ENCODE data around the gene ICE1. TPM values are rescaled to one million over a fixed set of nuclear protein-coding genes. Genes with fewer than 3 reads are reported as not detected.

ICE1 gene
- total and polyA plus RNA-seq, 9 of the 15 experiments (the other 6 are each of a cell fraction or from before 2014, with no cell fraction given), result 4.9 to 47.4 (median 28.2) TPM

GRCh38 chr5:5454391-5454790, 31.9 kb downstream of the ICE1 start (continued):
- TF ChIP-seq ZNF232 (CRISPR knock-in tag; IDR thresholded peaks at IDR 0.05) (no peak), ZNF165 (CRISPR knock-in tag; IDR thresholded peaks at IDR 0.05; ENCODE audit: borderline replicate concordance) (no peak), ZNF280A (IDR thresholded peaks at IDR 0.05; ENCODE audit: low read depth, partially characterized antibody) (no peak), SLC30A9 (CRISPR knock-in tag; IDR thresholded peaks at IDR 0.05) (no peak), NFIC (IDR thresholded peaks at IDR 0.05) (no peak), STAT6 (CRISPR knock-in tag; IDR thresholded peaks at IDR 0.05) (no peak), POLR3G (IDR thresholded peaks at IDR 0.05; ENCODE audit: extremely low read depth, insufficient read length, insufficient replicate concordance) (no peak)

GRCh38 chr5:5456858-5457257, 34.4 kb downstream of the ICE1 start:
- Histone ChIP-seq H4K20me1 (replicated peaks; ENCODE audit: control insufficient read depth, insufficient read depth, low read length) (no peaks in the 10 kb centered on the region), H3K9ac (ENCODE audit: insufficient read depth in 1 of 2, low read depth in 2 of 2, low read length in 2 of 2) (no peak overlapping the region), H3K4me3 (no peak overlapping the region), H3K79me2 (ENCODE audit: control insufficient read depth, insufficient read depth, low read length) (no peaks in the 10 kb centered on the region), H3K4me2 (ENCODE audit: insufficient read depth, low read length) (no peak overlapping the region), H3K36me3 (ENCODE audit: control insufficient read depth, insufficient read depth, low read length) (peaks cover 84% of the 10 kb centered on the region), H3K27me3 (ENCODE audit: control insufficient read depth in 2 of 2, insufficient read depth in 2 of 2, low read length in 2 of 2) (no peaks in the 10 kb centered on the region), H3K27ac (ENCODE audit: extremely low read depth, low read depth, low read length) (no peak overlapping the region), H3K4me1 (replicated peaks in 1 of 2; ENCODE audit: control insufficient read depth in 2 of 2, insufficient read depth in 2 of 2, low read length in 2 of 2) (no peaks in the 10 kb centered on the region), H3K9me1 (ENCODE audit: control insufficient read depth, insufficient read depth, low read length) (no peaks in the 10 kb centered on the region), H2AFZ (ENCODE audit: low read depth, low read length) (no peak overlapping the region), H3K9me3 (replicated peaks; ENCODE audit: control insufficient read depth, insufficient read depth, low read depth, low read length) (no peaks in the 10 kb centered on the region)
- 95% methylated on average over 5 of the region's 5 CpGs for WGBS (ENCODE audit: insufficient coverage, low coverage, missing lambda C conversion rate)
- in situ Hi-C loops (cut with MboI), result no loop called here
- POLR2A ChIA-PET, result no interaction called here
- intact Hi-C loops (cut with micrococcal nuclease), result no loop called here
- no TSS peak for BruUV-seq (replicated peaks)
- FAIRE-seq, result no peak
- ATAC-seq, result no peak
- no peak for DNase-seq (ENCODE audit: extremely low read depth in 1 of 4, low spot score in 3 of 4)
- no peak for TF ChIP-seq HDGF (IDR thresholded peaks at IDR 0.05)
- TF ChIP-seq STAT5A (IDR thresholded peaks at IDR 0.05; ENCODE audit: borderline replicate concordance, low read length), result no peak
- no peak for TF ChIP-seq POLR3A (IDR thresholded peaks at IDR 0.05; ENCODE audit: borderline replicate concordance, extremely low read depth, insufficient read depth, insufficient read length)
- TF ChIP-seq TAF1 (IDR thresholded peaks at IDR 0.05; ENCODE audit: control insufficient read depth, extremely low read depth, insufficient read depth, low read length, severe bottlenecking), result no peak
- CTCF ChIA-PET (ENCODE audit: low intra/inter-chr PET ratio), result no interaction called here

All from K562 (cell line).